GM19468 (cell line): ENCODE measurements around the gene CTDP1.
"Not testable (repeated sequence)": the region's sequence is repeated elsewhere in the genome, so short reads cannot be mapped to it uniquely, and the experiment has no call there.

Source experiments
- ATAC-seq: cut with Tn5 transposase; IDR thresholded peaks from one replicate; pipeline ENCODE4 v1.9.1; 2021; ENCODE audit warnings: mild to moderate bottlenecking, moderate library complexity, moderate number of reproducible peaks; ENCODE audit not compliant: unreplicated experiment; ENCODE audit errors: extremely low read depth

Gene CTDP1

DNA sequence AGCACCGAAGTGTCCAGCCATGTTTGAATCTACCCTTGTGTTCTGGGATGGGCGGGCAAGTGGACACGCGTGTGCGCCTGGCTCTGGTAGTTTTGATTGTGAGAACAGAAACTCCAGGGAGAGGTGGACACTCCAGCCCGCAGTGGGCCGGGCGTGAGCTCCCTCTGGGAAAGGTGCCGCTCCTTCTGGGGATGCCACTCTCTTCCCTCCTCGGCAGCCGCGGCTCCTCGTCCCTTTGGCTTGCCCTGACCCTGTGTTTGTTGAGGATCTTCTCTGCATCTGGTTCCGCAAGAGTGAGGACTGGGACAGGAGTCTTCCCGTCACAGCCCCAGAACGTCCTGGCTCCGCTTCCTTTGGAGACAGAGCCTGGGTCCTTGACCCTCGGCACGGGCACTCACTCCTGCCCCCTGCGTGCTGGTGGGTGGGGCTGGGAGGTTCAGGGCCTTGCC, 1.3 kb downstream of the CTDP1 start:
- ATAC-seq: no peak

DNA sequence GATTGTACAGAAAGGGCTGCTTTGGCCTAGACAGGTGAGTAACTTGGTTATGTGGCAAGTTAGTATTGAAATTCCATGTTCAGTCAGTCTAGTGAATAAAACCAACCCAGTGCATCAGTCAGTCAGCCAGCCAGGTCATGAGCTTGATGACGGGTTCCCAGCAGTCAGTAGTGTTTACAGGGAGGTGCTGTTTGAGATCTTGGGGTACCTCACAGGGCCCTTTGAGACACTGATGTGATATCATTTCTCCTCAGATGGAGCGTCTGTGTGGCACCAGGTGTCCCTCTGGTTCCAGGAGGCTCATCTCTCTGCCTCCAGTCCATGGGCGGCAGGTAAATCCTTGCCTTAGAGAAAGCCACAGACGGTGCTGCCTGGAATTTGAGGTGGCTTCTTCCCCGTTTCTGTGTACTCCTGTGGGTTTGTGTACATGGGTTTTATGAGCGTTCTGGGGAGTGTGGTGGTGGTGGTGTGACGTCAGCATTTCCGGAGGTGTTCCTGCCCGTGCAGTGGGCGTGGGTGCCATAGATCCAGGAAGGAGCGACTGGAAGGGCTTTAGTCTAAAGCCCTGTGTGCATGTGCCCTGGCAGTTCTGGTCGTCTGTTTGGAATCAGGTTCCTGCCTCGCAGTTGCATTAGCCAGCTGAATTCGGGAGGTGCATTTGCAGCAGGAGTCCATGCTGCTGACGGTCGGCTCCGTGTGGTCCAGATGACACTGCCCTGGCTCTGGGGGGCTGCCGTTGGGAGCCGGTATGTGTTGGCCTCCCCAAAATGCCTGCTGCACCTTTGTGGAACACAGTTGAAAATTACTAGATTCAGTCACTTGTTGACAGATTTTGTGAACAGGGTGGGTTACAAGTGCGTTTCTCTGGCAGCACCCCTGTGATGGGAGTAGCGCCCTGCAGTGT, 2.1 kb downstream of the CTDP1 start:
- no peak for ATAC-seq

DNA sequence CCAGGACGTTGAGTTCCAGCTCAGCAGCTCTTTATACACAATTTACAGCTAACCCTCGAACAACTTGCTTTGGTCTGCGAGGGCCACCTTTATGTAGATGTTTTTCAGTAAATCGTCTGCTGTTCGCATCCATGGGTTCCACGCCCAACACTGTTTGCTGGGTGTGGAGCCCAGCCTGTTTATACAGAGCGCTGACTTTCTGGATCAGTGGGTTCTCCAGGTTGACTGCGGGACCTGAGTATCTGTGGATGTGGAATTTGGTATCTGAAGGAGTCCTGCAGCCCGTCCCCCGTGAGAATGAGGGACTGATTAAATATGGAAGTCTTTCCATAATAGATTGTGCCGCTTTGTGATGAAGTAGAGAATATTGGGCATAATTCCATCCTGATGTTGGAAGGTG, 2.9 kb downstream of the CTDP1 start:
- no peak for ATAC-seq

DNA sequence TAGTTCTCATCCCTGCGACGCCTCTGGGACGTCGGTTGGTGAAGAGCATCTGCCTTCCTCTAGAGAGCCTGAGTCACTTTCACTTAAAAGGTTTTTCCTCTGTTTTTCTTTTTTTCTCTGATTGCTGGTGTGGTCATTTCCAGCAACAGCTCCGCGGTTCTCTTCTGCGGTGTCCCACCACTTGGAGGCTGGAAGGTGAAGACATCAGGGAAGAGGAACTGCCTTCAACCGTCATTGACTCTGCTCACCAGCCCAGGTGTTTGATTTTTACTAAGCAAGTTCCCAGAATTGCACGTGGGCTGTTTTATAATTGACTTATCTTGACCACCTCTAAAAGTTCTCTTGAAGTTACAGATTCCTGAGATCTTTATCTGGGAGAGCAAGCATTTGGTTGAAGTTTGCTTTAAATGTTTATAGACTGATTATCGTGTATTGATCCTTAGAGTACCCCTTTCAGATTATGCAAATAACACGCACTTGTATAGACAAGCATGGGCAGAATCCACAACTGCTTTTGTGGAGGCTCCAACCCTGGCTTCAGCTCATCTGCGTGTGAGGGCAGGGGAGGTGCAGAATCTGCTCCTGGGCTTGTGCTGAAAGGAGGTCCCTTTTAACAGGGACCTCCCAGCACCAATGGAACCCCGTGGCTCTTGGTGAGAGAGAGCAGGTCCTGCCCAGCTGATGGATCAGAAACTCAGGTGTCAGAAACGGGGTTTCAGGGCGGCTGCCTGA, 3.5 kb downstream of the CTDP1 start:
- ATAC-seq: no peak

DNA sequence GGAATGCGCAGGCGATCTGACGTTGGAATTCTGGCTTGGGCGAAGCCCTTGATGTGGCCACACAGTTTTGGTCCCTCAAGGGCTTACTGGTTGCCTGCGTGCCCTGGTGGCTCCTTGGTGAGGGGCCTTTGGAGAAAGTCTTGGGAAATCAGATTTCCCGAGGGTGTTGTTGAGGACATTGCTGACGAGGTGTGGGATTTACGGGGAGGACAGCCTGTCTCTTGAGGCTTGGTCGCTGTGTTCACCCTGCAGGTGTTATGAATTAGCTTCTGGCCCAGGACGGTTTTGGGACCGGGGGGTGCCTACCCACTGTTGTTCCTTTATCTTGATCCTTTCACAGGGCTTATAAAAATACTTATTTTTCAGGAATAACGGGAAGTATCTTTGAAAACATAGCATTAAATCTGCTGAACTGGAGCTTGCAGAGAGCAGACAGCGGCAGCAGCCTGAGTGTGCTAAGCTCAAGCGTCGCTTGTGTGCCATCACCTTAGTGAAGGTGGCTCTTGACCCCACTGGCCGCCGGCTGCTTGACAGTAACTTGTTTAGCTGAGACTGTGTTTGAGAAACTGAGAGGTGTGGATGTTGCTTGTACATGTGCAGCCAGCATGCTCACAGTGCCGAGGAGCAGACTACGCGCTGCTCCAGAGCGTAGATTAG, 4.2 kb downstream of the CTDP1 start:
- no peak for ATAC-seq

DNA sequence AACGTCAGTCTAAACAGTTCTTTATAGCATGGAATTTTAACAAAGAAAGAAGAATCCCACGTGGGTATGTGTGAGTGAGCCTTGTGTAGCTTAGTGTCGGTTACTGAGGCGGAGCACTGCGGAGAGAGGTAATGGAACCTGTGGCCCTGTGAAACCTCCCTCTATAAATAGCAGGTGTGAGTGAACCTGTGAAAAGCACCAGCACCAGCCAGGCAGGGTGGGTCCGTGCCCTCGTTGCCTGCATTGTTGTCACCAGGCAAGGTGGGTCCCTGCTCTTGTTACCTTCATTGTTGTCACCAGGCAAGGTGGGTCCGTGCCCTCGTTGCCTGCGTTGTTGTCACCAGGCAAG, 4.7 kb downstream of the CTDP1 start:
- no peak for ATAC-seq

DNA sequence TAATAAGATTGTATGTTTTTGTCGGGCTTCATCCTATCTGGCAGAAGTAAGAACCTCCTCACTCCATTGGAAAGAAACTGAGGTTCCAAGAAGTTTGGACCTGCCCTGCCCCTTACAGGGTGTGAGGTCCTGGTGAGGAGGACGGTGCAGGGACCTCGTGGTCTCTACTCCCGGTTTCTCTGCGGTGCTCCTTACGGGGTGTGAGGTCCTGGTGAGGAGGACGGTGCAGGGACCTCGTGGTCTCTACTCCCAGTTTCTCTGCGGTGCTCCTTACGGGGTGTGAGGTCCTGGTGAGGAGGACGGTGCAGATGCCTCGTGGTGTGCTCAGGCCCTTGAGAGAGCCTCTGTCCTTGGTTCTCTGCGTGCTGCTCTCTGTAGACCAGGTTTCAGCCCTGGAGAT, 5.2 kb downstream of the CTDP1 start:
- ATAC-seq: no peak

DNA sequence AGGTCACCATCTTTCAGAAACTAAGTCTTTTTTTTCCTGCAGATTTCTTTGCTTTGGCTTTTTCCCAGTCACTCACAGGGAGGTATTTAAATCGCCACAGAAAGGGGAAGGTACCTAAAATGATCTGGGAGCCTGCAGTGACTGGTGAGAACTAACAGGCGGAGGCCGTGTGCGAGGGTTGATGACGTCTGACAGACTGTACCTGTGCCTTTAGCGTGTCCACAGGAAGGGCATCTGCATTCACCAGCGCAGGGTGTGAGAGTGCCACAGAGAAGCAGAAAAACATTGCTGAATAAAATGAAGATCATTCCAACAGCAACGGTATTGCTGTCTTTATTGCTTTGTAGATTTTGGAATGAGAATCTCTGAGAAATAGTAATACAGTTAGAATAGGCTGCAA, 5.7 kb downstream of the CTDP1 start:
- ATAC-seq: no peak

DNA sequence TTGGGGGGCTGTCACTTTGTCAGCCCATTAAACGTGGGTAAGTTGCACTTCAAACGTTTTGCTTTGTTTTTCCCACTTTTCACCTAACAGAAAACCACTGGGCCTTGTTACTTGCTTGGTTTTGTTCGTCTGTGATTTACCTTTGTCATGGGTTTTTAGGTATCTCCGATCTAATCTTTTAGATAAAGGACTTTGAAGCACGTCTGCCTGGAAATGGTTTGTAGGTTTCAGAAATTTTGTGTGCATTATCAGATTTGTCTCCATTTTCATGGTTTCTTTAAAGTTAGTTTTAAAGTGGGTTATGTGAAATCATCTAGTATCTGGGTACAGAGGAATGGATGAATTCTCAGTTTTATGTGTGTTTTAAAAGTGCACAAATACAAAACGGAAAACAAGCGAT, 6.4 kb downstream of the CTDP1 start:
- ATAC-seq: no peak

DNA sequence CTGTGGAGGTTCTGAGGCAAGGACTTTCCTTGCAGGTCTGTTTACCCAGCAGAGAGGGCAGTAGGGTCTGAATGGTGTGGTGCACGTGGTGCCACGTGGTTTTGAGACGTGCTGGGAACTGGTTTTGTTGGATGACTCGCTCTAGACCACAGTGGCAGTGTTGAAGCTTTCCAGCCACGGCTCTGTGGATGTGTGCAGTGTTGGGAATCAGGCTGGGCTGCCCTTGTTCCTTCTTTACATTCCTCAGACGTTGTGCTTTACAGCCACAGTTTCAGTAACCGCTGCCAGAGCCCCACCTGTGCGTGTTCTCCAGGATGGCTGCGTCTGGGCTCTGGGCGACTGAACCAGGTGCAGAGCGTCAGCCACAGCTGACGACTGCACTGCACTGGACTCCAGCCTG, 8.2 kb downstream of the CTDP1 start:
- ATAC-seq: no peak

DNA sequence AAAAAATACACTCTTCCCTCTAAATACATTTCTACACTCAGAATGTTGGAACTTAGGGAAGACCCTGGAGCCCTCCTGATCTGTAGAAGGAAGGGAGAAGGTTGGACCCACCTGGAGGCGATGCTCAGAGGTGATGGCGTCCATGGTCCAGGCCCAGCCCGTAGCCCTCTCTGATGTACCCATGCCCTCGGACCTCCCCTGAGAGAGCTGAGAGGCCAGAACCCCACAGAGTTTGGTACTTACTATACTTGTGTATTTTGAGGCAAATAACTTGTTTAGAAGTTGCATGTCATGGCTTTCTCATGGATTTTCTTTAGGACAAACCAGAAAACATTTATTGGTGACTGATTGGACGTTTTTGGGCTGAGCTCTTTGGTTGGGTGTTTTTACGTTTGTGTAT, 10.5 kb downstream of the CTDP1 start:
- no peak for ATAC-seq

DNA sequence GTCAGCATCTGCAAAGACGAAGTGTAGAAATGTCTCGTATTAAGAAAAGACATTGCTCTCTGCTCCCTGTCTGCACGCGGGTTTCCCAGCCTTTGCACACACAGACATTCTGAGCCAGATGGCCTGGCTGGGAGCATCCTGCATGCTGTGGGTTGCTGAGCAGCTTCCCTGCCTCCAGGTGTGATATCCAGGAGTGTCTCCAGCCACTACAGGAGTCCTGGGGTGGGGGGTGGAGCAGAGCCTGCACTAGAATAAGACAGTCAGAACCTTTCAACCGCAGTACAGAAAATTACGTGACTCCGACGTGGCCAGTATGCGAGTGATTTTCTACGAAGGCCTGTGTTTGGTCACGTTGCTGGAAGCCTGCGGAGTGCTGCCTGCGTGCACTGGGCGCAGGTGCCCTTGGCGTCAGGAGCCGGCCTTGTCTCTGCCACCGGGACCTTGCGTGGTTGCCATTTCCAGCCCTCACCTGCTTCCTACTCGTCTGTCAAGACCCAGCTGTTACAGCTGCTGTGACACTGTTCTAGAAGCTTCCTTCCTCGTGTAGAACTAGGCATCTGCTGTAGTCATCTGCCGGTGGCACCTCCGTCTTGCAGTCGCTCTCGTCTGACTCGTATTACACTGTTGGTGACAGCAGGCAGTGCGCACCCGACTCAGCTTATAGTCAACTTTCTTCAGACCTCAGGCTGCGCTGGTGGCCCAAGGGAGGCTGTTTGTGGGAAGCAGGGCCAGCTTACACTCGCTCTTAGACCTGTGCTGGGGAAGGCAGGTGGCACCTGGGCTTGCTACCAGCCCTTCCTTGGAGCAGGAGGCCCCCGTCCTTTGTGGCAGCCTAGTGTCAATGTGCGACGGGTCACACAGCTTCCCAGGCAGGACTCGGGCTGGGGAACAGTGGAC, 11.2 kb downstream of the CTDP1 start:
- no peak for ATAC-seq

DNA sequence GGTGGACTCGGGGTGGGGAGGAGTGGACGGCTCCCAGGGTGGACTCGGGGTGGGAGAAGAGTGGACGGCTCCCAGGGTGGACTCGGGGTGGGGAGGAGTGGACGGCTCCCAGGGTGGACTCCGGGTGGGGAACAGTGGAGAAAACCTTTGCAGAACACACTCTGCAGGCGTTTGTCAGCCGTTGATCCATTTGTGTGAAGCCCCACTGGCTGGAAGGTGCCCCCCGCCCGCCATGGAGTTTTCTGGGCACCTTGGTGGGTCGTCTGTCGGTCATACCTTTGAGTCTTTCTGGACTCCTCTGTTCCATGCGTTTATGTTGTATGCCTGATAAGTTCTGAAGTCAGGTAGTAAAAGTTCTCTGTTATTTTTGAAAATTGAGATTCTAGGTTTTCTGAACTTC, 12.5 kb downstream of the CTDP1 start:
- ATAC-seq: no peak

DNA sequence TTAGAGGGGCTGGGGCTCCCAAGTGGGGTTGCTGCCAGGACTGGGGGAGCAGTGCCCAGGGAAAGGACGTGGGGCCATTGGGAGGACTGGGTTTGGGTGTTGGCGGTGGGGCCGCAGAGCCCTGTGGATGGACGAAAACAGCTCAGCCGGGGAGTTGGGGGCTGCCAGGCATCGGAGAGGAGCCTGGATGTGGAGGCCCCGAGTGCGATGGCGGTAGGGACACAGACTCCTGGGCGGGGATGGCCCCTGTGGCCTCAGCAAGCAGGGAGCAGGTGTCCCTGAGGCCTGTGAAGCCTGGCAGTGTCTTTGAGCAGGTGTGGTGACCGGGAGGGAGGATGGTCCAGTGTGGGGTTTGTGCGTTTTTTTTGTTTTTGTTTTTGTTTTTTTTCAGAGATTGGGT, 13.3 kb downstream of the CTDP1 start:
- ATAC-seq: no peak

DNA sequence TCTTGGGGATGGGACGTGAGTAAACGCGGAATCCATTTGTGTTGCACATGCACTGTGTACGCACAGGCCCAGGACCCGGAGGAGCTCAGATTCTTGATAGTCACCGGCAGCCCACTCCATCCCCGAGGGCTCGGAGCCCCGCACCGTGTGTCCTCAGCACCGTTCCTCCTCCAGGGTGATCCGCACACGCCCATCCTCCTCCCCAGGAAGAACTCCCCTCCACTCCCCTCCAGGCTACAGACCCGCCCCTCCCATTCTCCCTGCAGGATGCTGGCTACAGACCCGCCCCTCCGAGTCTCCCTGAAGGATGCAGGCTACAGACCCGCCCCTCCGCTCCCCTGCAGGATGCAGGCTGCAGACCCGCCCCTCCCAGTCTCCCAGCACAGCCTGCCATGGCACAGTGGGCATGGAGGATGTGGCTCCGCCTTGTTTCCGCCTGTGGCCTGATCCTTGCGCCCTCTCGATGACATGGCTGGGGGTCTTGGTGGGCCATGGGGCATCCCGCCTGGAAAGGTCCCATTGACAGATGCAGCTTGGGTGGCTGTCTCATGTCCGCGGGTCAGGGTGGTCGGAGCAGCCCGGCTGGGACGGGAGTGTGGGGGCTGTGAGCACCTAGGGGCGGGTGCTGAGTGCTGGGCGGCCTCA, 14.1 kb downstream of the CTDP1 start:
- no peak for ATAC-seq

DNA sequence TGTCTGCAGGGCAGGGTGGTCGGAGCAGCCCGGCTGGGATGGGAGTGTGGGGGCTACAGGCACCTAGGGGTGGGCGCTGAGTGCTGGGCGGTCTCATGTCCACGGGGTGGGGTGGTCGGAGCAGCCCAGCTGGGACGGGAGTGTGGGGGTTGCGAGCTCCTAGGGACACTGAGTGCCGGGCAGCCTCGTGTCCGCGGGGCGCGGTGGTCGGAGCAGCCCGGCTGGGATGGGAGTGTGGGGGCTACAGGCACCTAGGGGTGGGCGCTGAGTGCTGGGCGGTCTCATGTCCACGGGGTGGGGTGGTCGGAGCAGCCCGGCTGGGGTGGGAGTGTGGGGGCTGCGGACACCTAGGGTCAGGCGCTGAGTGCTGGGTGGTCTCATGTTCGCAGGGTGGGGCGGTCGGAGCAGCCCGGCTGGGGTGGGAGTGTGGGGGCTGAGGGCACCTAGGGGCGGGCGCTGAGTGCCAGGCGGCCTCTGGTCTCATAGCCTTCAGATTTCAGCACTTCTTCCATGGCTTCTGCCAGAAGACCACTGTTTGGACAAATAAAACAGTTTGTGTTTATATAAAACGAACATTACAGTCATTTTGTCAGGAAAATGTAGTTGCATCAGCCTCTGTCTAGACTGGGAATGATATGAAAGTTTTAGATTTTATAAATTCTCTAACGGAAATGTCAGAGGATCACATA, 14.7 kb downstream of the CTDP1 start:
- ATAC-seq: not testable (repeated sequence)

DNA sequence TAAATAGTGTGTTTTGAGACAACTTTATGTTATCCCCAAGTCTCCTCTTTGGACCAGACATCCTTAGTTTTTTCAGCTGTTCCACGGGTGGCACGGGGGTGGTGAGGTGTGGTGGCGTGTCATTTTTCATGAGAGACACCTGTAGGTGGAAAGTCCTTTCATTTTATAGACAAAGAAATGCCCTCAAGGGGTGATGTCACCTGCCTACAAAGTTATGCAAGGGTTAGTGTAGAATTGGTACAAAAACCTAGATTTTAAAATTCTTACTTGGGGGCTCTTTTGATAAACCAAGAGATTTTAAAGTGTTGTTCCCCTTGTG, 15.3 kb downstream of the CTDP1 start:
- ATAC-seq: no peak

DNA sequence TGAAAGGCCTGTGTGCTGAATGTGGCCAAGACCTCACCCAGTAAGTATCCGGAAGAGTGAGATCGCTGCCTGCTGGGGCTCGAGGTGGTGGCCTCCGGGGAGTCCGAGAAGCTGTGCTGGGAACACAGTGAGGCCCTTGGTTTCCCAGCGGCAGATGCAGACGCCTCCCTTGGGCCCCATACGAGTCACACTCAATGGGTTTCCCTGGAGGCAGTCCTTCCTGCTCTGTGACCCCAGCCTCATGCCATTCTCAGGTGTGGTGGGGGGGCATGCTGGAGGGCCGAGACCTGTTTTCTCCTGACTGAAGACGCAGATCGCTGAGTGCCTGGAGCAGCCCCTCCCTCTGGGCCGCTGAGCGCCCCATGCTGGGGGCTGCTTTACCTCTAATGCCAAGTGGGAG, 15.7 kb downstream of the CTDP1 start:
- no peak for ATAC-seq
